OCI-LY7 (cell line): ENCODE data around the gene PAOX. TPM values are rescaled to one million over a fixed set of nuclear protein-coding genes. Genes with fewer than 3 reads are reported as not detected.

ENCODE experiments used
- BruUV-seq: library from RNA; stranded (reverse); fragments of 400-500 nt; replicated peaks from 2 replicates; lab custom pipeline; 2021; lab: Mats Ljungman, UMichigan
- CTCF ChIA-PET: fragments of 300-600 bp; sonication (Branson Sonifier 250); formaldehyde crosslinking; loops from one replicate; lab custom pipeline; 2022; ENCODE audit warnings: antibody characterized with exemption; ENCODE audit not compliant: unreplicated experiment; lab: Charles Lee
- POLR2A ChIA-PET: fragments of 300-600 bp; sonication (Branson Sonifier 250); formaldehyde crosslinking; loops from one replicate; lab custom pipeline; 2022; ENCODE audit warnings: antibody characterized with exemption; lab: Charles Lee
- DNase-seq: peaks from one replicate; pipeline ENCODE4 v3.0.0-alpha.2; 2015; ENCODE audit warnings: low spot score
- H2AFZ ChIP-seq: fragments of 200-600 bp; sonication (generic), shearing (Covaris generic); 2 replicates; pipeline ENCODE4 v1.6.1; 2014; ENCODE audit warnings: mild to moderate bottlenecking, antibody characterized with exemption, low read length, moderate library complexity
- H3K27ac ChIP-seq: fragments of 200-600 bp; sonication (generic); 2 replicates; pipeline ENCODE4 v1.5.1; 2014; ENCODE audit warnings: mixed run types, low read depth, mild to moderate bottlenecking, moderate library complexity, low read length, inconsistent platforms; ENCODE audit not compliant: poor library complexity, severe bottlenecking
- H3K36me3 ChIP-seq: fragments of 200-600 bp; sonication (generic); 2 replicates; pipeline ENCODE4 v1.6.1; 2014; ENCODE audit warnings: mild to moderate bottlenecking, antibody characterized with exemption, low read length, moderate library complexity, mixed read lengths; ENCODE audit not compliant: insufficient read depth
- H3K4me1 ChIP-seq: fragments of 200-600 bp; sonication (generic); 2 replicates; pipeline ENCODE4 v1.5.1; 2014; ENCODE audit warnings: mild to moderate bottlenecking, low read length; ENCODE audit not compliant: insufficient read depth, poor library complexity, severe bottlenecking
- H3K4me2 ChIP-seq: fragments of 200-600 bp; sonication (generic); 2 replicates; pipeline ENCODE4 v1.6.1; 2014; ENCODE audit warnings: mild to moderate bottlenecking, low read length
- H3K4me3 ChIP-seq: fragments of 200-600 bp; sonication (generic); 2 replicates; pipeline ENCODE4 v1.5.1; 2014; ENCODE audit warnings: mild to moderate bottlenecking, low read depth, low read length; ENCODE audit not compliant: poor library complexity, severe bottlenecking
- H3K79me2 ChIP-seq: fragments of 200-600 bp; sonication (generic); 2 replicates; pipeline ENCODE4 v1.6.1; 2016; ENCODE audit warnings: low read depth, mild to moderate bottlenecking, low read length, moderate library complexity, mixed read lengths; ENCODE audit not compliant: insufficient read depth
- H3K9me2 ChIP-seq: fragments of 200-600 bp; sonication (generic); 2 replicates; pipeline ENCODE4 v1.6.1; 2016; ENCODE audit warnings: mild to moderate bottlenecking, low read length, mixed read lengths; ENCODE audit not compliant: insufficient read depth
- H3K9me3 ChIP-seq: fragments of 200-600 bp; sonication (generic); 2 replicates; pipeline ENCODE4 v1.6.1; 2014; ENCODE audit warnings: mild to moderate bottlenecking, mixed run types, low read length, mixed read lengths
- H4K20me1 ChIP-seq: fragments of 200-600 bp; sonication (generic); 2 replicates; pipeline ENCODE4 v1.6.1; 2014; ENCODE audit warnings: mild to moderate bottlenecking, antibody characterized with exemption, low read length, moderate library complexity, mixed read lengths; ENCODE audit not compliant: insufficient read depth
- EZH2phosphoT487 ChIP-seq: fragments of 200-600 bp; sonication (generic); IDR thresholded peaks from 2 replicates; pipeline ENCODE4 v1.6.1; 2018; ENCODE audit warnings: low read depth, borderline replicate concordance, mild to moderate bottlenecking, mixed run types, antibody characterized with exemption, low read length, moderate library complexity, mixed read lengths
- intact Hi-C: fragments of 100-400 bp; cut with micrococcal nuclease; formaldehyde crosslinking; loops from one replicate; pipeline ENCODE4 v1.10.0; 2022; ENCODE audit not compliant: unreplicated experiment
- total RNA-seq, 2 experiments: library from RNA; depleted of rRNA in 1 of 2; stranded (reverse); fragments of >200 nt in 1 of 2; shearing (Covaris generic) in 1 of 2; gene quantifications; 2 replicates each; pipeline ENCODE4 v1.2.3, GENCODE V29; 2014 to 2022
- TF ChIP-seq, protein P1 (sequence below): fragments of 200-600 bp; sonication (generic); conservative IDR thresholded peaks from 2 replicates; pipeline ENCODE4 v1.5.1; 2014; ENCODE audit warnings: mild to moderate bottlenecking, antibody characterized with exemption, low read length, moderate library complexity, mixed read lengths

PAOX gene
- total RNA-seq, 2 experiments from 2014 or later: 10.7 to 28.1 TPM

DNA sequence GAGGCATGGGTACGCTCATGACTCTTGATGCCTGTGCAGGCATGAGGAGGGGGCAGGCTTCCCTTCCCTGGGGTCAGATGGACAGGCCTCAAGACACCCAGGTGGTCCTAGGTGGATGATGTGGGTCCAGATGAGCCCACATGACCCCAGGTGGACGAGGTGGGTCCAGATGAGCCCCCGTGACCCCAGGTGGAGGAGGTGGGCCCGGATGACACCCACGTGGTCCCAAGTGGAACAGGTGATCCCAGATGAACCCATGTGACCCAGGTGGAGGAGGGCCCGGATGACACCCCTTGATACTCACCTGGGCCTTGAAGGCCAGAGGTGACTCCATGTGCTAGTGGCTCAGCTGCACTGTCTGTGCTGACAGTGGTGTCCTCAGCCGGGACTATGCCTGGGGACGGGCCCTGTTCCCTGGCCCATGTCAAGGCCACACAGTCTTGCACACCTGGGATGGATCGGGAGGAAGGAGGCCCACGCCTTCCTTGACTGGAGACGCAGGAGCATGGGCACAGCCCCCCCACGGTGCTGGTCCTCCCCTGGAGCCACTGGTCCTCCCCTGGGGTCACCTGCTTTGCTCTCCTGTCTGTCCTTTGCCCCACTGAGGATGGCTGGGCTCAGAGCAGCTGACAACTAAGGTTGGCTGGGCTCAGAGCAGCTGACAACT is 28.6 kb upstream of the PAOX start:
- H3K36me3 ChIP-seq: no peaks in the 10 kb centered on the region
- no peak overlapping the region for H3K27ac ChIP-seq
- no peaks in the 10 kb centered on the region for H3K9me2 ChIP-seq
- intact Hi-C loops: no loop called here
- H3K79me2 ChIP-seq: no peaks in the 10 kb centered on the region
- POLR2A ChIA-PET: no interaction called here
- no peak for DNase-seq
- no peak overlapping the region for H2AFZ ChIP-seq
- no peaks in the 10 kb centered on the region for H4K20me1 ChIP-seq
- H3K9me3 ChIP-seq: no peaks in the 10 kb centered on the region
- BruUV-seq: no TSS peak
- no peak overlapping the region for H3K4me3 ChIP-seq
- H3K4me1 ChIP-seq: no peaks in the 10 kb centered on the region
- CTCF ChIA-PET: no interaction called here
- no peak overlapping the region for H3K4me2 ChIP-seq
- TF ChIP-seq, protein P1, sequence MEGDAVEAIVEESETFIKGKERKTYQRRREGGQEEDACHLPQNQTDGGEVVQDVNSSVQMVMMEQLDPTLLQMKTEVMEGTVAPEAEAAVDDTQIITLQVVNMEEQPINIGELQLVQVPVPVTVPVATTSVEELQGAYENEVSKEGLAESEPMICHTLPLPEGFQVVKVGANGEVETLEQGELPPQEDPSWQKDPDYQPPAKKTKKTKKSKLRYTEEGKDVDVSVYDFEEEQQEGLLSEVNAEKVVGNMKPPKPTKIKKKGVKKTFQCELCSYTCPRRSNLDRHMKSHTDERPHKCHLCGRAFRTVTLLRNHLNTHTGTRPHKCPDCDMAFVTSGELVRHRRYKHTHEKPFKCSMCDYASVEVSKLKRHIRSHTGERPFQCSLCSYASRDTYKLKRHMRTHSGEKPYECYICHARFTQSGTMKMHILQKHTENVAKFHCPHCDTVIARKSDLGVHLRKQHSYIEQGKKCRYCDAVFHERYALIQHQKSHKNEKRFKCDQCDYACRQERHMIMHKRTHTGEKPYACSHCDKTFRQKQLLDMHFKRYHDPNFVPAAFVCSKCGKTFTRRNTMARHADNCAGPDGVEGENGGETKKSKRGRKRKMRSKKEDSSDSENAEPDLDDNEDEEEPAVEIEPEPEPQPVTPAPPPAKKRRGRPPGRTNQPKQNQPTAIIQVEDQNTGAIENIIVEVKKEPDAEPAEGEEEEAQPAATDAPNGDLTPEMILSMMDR: no peak
- TF ChIP-seq EZH2phosphoT487: no peak

DNA sequence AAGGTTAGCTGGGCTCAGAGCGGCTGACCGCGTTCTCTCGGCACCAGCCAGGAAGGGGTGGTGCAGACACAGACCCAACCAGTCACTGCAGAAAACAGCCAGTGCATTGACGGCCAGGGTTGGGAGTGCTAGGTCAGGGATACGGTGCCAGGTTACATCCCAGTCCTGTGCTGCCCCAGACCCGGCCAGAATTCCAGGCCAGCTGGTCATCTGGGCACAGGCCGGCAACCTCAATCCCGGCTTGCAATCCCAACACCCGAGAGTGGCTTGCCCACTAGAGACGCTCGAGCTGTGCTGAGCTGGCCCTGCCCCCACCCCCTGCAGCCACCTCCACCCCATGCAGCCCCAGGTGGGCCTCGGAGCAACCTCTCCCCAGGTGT is 28.1 kb upstream of the PAOX start:
- no peak for DNase-seq

More for the DNA sequence above, 28.1 kb upstream of the PAOX start:
- Histone ChIP-seq H3K9me3 (no peaks in the 10 kb centered on the region), H3K27ac (no peak overlapping the region), H3K4me3 (no peak overlapping the region), H3K9me2 (no peaks in the 10 kb centered on the region), H3K79me2 (no peaks in the 10 kb centered on the region), H3K36me3 (no peaks in the 10 kb centered on the region), H2AFZ (no peak overlapping the region), H3K4me2 (no peak overlapping the region), H3K4me1 (no peaks in the 10 kb centered on the region), H4K20me1 (no peaks in the 10 kb centered on the region)
- TF ChIP-seq, protein P1: no peak
- TF ChIP-seq EZH2phosphoT487: no peak
- ChIA-PET POLR2A (no interaction called here), CTCF (no interaction called here)
- intact Hi-C loops: no loop called here
- no TSS peak for BruUV-seq
